GM18907 (cell line): Measurements from ENCODE around the gene GALNT18.

Experiments
- ATAC-seq: cut with Tn5 transposase; IDR thresholded peaks from one replicate; pipeline ENCODE4 v1.9.1; 2021; ENCODE audit warnings: mild to moderate bottlenecking, moderate library complexity; ENCODE audit not compliant: unreplicated experiment

Gene GALNT18

DNA sequence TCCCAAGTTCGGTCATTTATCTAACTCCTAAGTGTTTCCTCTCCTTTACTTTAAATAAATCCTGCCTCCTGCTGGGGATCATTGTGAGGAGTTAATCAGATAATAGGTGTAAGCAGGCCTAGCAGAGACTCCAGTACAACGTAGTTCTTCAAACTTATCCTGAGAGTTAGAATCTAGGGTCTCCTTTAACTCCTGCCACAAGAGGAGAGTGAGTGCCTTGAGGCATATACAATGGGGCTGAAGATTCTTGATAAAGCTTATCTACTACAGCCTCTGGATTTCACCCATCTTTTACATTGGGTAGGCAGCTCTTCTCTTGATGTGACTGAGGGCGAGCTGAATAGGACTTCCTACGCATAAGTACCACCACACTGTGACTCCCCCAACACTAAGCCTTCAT, 3.1 kb upstream of the GALNT18 start:
- no peak for ATAC-seq

- no peak for ATAC-seq
Observed at GRCh38 chr11:11624204-11624603, 2.4 kb upstream of the GALNT18 start.

DNA sequence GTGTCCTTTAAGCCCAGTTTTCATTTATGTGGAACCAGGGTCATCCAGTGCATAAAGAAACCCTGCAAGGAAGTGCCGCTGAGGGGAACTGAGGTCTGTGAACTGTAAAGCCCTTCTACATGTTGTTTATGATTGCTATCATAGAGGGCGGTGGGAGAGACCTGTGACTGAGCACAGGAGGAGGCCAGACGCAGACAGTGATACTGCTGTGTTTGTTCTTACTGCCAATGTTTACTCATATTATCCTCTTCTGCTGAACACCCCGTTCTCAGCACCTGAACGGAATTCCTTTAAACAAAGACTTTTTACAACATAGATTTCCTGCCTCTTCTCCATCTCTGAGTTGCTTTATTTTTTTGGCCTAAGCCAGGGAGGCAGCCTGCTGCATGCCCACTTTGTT, 967 bp upstream of the GALNT18 start:
- no peak for ATAC-seq

DNA sequence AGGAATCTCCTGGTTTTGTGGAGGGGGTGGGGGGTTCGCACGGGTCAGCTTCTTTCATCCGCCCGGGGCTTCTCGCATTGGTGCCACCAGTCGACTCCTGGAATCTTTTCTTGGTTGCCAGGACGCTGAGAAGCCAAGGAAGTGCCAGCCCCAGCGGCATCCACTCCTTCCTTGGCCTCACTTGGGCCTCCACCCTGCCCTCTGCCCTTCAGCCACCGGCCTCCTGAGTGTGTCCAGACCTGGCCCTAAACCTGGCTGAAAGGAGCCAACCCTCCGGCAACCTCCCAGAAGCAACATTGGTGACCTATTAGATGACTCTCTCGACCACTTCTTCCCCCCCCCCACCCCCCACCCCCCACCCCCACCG, 518 bp upstream of the GALNT18 start:
- ATAC-seq = no peak

DNA sequence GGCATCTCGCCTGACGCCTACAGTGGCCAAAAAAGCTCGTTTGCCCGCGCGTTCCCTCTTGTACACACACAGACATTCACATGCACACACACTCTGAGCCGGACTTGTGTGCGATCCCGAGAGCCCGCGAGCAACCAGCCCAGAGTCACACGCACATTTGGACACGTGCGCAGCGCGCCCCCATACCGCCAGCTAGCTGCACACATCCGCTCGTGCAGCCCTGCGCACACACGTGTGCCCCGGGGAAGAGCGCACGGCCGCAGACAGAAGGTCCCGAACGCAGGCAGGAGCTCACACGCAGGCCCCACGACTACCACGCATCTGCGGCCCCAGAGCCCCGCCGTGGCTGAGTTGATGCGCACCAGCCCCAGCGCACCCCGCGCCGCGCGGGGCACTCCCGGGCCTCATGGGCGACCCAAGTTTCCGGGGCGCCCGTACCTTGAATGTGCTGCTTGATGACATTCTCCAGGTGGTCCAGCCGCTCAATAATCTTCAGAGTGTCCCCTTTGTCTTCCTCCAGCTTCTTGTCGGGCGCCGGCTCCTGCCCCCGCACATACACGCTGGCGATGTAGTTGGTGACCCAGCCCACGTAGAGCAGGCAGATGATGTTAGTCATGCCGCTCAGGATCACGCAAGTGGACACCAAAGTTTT, 758 bp downstream of the GALNT18 start:
- ATAC-seq = peak; percentile 34

DNA sequence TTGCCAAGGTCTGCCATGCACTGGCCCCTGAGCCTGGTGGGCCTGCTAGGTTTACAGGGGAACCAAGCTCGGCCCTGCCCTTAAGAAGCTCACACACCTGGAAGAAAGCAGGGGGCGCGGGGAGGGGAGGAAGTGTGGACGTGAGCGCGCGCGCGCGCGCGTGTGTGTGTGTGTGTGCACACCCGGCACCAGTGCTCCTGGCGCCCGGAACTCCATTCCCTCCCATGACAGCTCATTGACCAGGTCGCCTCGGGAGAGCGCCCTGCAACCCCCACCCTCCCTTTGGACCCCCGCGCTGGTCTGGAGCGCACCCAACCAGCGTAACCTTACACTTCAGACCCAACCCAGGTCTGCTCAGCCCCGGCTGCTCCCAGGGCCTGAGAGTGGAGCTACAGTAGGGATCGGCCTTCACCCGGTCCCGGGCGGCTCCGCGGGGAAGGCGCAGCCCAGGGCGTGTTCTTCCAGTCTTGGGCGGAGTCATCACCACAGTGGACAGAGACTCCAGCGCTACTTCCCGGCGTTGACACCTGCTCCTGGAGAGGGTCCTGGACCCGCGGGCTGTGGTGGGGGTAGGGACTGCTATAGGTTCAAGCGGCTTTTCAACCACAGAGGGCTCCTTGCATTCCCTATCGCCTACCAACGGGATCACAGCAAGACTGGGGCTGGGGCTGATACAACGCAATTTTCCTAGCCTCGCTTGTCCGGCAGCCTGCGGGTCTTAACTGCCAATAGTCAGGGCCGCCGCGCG, 1.5 kb downstream of the GALNT18 start:
- ATAC-seq = no peak

GRCh38 chr11:11618973-11619435, 2.8 kb downstream of the GALNT18 start:
- no peak for ATAC-seq

GRCh38 chr11:11615086-11615485, 6.7 kb downstream of the GALNT18 start:
- ATAC-seq = no peak

GRCh38 chr11:11612439-11612838, 9.4 kb downstream of the GALNT18 start:
- no peak for ATAC-seq

GRCh38 chr11:11611381-11611780, 10.4 kb downstream of the GALNT18 start:
- no peak for ATAC-seq

- ATAC-seq = no peak
Observed at GRCh38 chr11:11608783-11609232, 13.0 kb downstream of the GALNT18 start.

DNA sequence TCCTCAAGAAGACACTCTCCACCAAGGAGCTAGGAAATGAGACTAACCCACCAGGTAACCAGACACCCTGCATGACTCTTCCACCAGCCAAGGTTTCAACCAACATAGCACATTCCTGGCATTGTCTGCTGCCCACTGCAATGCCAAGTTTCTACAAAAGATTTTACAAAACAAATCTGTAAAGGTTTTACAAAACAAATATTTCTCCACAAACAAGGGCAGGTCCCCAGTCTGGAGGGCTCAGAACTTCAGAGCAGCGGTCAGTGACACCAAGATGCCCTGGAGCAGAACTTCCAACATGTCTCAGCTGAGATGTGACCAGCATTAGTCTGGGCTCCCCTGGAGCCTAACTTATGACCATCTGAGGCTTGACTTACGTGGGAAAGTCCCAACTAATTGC, 14.0 kb downstream of the GALNT18 start:
- no peak for ATAC-seq

DNA sequence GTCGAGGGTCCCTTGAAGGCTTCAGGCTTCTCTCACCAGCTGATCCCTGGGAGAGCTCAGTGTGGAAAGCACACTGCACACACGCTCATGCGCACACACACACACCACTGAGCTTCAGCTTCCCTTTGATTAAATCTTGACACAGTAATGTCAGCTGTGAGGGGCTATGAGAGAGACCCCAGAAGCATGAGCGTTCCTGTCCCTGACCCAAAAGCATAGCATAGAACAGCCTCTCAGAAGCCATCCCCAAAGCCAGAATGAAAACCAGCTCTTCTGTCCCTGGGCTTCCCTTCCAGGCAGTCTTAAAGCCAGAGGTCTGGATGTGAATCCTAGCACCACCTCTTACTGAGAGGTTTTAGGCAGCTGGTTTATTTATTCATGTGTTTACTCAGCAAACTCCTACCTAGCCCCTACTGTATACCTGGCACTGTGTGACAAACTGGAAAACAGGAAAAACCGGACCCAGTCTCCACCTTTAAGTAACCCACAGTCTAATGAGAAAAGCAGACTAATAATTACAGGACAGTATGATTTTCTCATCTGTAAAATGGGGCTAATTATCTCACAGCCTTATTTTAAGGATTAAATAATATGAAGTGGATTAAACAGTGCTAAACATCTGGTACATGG, 15.9 kb downstream of the GALNT18 start:
- ATAC-seq = no peak

DNA sequence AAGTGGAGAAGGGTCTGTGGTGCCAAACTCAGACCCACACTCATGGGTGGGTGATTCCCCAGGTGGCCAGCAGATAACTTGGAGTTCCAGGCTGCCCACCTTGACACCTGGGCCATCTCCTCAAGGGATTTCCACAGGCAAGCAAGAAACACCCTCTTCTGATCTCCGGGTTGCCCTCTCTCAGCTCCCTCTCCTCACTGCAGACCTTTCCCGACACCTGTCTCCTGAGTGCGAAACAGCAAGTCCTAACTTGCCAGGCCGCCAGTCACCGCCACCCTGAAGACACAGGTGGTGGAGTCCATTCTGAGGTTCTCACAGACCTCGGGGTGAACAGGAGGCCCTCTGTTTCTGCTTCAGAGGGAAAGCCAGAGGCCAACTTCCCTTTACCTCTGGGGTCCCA, 16.6 kb downstream of the GALNT18 start:
- ATAC-seq = no peak

- ATAC-seq = no peak
Observed at GRCh38 chr11:11604370-11604990, 17.3 kb downstream of the GALNT18 start.

DNA sequence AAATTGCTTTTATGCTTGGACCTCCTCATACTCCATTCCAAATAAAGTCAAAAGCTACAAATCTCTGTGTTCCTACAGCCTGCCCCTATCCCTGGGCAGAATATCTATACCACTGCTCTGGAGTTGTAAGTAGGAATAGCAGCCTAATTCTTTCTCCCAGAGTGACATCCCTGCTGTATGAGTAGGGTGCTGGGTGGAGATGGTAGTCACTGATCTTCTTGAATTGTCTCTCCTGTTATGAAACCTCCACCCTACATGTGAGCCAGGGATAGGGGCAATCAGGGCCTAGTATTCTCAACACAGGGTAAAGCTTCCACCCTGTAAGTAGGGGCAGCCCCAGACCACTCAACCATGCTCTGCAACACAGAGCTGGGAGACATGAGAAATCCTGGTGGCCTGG, 19.8 kb downstream of the GALNT18 start:
- ATAC-seq = no peak

- ATAC-seq = no peak
Observed at GRCh38 chr11:11600288-11600687, 21.5 kb downstream of the GALNT18 start.

GRCh38 chr11:11598243-11598642, 23.6 kb downstream of the GALNT18 start:
- no peak for ATAC-seq

GRCh38 chr11:11594162-11594561, 27.6 kb downstream of the GALNT18 start:
- no peak for ATAC-seq

DNA sequence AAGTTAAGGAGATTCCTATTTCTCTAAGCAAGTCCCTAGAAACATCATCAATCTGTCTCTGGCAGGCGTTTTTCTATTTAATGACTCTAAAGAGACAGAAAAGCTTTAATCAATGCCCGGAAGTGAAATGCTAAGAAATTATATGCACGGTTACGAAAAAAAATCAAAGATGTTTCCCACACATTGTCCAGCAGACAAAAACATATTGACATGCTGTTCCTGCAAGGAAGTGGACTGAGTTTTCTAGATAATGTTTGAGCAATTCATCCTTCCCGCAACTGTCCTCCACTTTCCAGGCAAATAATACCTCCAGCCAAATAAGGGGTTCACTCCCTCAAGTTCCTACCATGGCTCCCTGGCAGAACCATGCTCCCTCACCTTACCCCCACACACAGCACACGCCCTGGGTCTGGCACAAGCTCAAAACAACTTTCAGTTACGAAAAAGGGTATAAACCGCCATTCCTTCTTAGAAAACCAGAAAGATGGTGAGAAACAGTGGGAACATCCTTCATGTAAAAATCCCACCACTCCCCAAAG, 29.6 kb downstream of the GALNT18 start:
- ATAC-seq = no peak

GRCh38 chr11:11589437-11589836, 32.4 kb downstream of the GALNT18 start:
- no peak for ATAC-seq
